HL-60 (cell line): ENCODE data around the gene BET1.

ENCODE experiments used
- DNase-seq, 2 experiments: peaks; one replicate each; pipeline ENCODE4 v3.0.0-alpha.2; 2010 to 2020; ENCODE audit warnings: low read depth in 1 of 2, low spot score in 1 of 2
- H3K27ac ChIP-seq: fragments of 250-450 bp; sonication (Bioruptor Pico); replicated peaks from 2 replicates; pipeline ENCODE4 v1.5.1; 2020; ENCODE audit warnings: mild to moderate bottlenecking, moderate library complexity
- H3K27me3 ChIP-seq: fragments of 250-450 bp; sonication (Bioruptor Pico); 2 replicates; pipeline ENCODE4 v1.5.1; 2021; ENCODE audit warnings: mild to moderate bottlenecking, moderate library complexity; ENCODE audit not compliant: insufficient read depth, poor library complexity, severe bottlenecking
- H3K4me3 ChIP-seq: replicated peaks from 2 replicates; pipeline ENCODE4 v1.5.1; 2011; ENCODE audit warnings: mild to moderate bottlenecking, control low read depth, low read length; ENCODE audit not compliant: insufficient read depth
- GABPA ChIP-seq: IDR thresholded peaks from 2 replicates; pipeline ENCODE4 v1.6.1; 2012; ENCODE audit warnings: low read depth
- POLR2AphosphoS5 ChIP-seq: IDR thresholded peaks from 2 replicates; pipeline ENCODE4 v1.6.1; 2012; ENCODE audit warnings: low read depth
- SPI1 ChIP-seq: IDR thresholded peaks from 2 replicates; pipeline ENCODE4 v1.6.1; 2012; ENCODE audit warnings: low read depth, mild to moderate bottlenecking, borderline replicate concordance
- TF ChIP-seq, protein P1 (sequence below): IDR thresholded peaks from one replicate; pipeline ENCODE4 v1.5.1; 2011; ENCODE audit warnings: low read length, control low read depth, inconsistent platforms; ENCODE audit not compliant: insufficient read depth
- TF ChIP-seq, protein P2 (sequence below): IDR thresholded peaks from 2 replicates; pipeline ENCODE4 v1.6.1; 2012; ENCODE audit warnings: low read depth; ENCODE audit not compliant: insufficient replicate concordance

BET1 gene

DNA sequence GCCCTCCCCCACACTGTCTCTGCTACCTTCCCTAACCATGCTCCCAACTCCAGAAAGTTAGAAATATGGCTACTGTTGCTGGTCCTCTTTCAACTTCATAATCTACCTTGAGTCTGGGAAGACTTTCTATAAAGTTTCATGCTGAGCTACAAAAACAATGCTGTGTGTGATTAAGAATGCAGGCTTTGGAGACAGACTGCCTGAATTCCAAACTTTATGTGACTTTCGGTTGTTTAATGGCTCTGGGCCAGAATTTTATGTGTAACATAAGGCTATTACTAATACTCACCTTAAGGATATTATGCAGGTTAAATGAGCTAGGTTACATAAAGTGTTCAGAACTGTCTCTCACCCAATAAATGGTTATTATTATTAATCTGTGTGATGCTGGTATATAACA lies 19.1 kb downstream of the BET1 start:
- Histone ChIP-seq H3K27ac (no peak overlapping the region), H3K27me3 (no peaks in the 10 kb centered on the region), H3K4me3 (no peak overlapping the region)
- DNase-seq, result no peak
- TF ChIP-seq, protein P1, sequence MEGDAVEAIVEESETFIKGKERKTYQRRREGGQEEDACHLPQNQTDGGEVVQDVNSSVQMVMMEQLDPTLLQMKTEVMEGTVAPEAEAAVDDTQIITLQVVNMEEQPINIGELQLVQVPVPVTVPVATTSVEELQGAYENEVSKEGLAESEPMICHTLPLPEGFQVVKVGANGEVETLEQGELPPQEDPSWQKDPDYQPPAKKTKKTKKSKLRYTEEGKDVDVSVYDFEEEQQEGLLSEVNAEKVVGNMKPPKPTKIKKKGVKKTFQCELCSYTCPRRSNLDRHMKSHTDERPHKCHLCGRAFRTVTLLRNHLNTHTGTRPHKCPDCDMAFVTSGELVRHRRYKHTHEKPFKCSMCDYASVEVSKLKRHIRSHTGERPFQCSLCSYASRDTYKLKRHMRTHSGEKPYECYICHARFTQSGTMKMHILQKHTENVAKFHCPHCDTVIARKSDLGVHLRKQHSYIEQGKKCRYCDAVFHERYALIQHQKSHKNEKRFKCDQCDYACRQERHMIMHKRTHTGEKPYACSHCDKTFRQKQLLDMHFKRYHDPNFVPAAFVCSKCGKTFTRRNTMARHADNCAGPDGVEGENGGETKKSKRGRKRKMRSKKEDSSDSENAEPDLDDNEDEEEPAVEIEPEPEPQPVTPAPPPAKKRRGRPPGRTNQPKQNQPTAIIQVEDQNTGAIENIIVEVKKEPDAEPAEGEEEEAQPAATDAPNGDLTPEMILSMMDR, result no peak
- TF ChIP-seq SPI1, result no peak
- TF ChIP-seq GABPA, result no peak
- TF ChIP-seq POLR2AphosphoS5, result no peak
- TF ChIP-seq, protein P2, sequence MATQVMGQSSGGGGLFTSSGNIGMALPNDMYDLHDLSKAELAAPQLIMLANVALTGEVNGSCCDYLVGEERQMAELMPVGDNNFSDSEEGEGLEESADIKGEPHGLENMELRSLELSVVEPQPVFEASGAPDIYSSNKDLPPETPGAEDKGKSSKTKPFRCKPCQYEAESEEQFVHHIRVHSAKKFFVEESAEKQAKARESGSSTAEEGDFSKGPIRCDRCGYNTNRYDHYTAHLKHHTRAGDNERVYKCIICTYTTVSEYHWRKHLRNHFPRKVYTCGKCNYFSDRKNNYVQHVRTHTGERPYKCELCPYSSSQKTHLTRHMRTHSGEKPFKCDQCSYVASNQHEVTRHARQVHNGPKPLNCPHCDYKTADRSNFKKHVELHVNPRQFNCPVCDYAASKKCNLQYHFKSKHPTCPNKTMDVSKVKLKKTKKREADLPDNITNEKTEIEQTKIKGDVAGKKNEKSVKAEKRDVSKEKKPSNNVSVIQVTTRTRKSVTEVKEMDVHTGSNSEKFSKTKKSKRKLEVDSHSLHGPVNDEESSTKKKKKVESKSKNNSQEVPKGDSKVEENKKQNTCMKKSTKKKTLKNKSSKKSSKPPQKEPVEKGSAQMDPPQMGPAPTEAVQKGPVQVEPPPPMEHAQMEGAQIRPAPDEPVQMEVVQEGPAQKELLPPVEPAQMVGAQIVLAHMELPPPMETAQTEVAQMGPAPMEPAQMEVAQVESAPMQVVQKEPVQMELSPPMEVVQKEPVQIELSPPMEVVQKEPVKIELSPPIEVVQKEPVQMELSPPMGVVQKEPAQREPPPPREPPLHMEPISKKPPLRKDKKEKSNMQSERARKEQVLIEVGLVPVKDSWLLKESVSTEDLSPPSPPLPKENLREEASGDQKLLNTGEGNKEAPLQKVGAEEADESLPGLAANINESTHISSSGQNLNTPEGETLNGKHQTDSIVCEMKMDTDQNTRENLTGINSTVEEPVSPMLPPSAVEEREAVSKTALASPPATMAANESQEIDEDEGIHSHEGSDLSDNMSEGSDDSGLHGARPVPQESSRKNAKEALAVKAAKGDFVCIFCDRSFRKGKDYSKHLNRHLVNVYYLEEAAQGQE, result no peak

DNA sequence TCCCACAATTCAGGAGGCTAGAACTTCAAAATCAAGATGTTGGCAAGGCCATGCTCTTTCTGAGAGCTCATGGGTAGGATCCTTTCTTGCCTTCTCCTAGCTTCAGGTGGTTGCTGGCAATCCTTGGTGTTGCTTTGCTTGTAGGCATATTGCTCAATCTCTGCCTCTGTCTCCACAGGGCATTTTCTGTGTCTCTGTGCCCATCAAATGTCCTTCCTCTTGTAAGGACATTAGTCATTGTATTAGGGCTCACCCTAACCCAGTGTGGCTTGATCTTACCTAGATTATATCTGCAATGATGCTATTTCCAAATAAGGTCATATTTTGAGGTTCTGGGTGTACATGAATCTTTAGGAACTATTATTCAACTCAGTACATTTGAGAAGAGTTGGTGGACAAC lies 20.1 kb downstream of the BET1 start:
- no peak for DNase-seq
- TF ChIP-seq GABPA (no peak), SPI1 (no peak), POLR2AphosphoS5 (no peak)
- TF ChIP-seq, protein P2, result no peak
- TF ChIP-seq, protein P1, result no peak
- Histone ChIP-seq H3K27me3 (peaks cover 2% of the 10 kb centered on the region), H3K4me3 (no peak overlapping the region), H3K27ac (no peak overlapping the region)

DNA sequence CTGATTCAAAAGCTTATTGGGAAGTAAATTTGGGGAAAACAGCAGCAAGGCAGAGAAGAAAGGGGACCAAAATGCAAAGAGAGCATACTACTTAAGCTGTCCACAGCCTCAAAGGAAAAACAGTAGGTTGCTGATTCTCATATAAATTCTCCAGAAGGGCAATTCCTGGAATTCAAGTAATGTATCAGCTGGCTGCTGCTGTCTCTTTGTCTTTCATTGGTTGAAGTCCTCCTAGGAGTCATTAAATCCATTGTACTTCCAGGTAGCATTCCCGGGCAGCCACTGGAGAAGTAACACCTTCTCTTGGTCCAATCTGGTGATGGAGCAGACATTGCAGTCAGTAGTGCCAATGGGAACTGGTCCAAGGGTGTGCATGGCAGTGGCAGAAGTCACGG lies 22.7 kb downstream of the BET1 start:
- no peak for DNase-seq
- Histone ChIP-seq H3K4me3 (no peak overlapping the region), H3K27me3 (peaks cover 2% of the 10 kb centered on the region), H3K27ac (no peak overlapping the region)
- TF ChIP-seq SPI1 (no peak), GABPA (no peak), POLR2AphosphoS5 (no peak)
- TF ChIP-seq, protein P2, result no peak
- TF ChIP-seq, protein P1, result no peak
